Gastrocnemius medialis (tissue), 4 donors: Measurements from ENCODE around the gene SLC22A2. TPM values are rescaled to one million over a fixed set of nuclear protein-coding genes. Genes with fewer than 3 reads are reported as not detected.

Experiments used
- ATAC-seq, 2 donors: fragments of 150-250 bp; one replicate each; pipeline ENCODE4 v1.9.1; 2016
- DNase-seq, 2 donors: peaks; one replicate each; pipeline ENCODE4 v3.0.0-alpha.2; 2019
- H3K27ac ChIP-seq, 4 donors: fragments of 200-600 bp; sonication (generic); 1 replicate in 1 of 4; 2 replicates in 3 of 4; pipeline ENCODE4 v1.5.1; 2016 to 2018; ENCODE audit warnings: mild to moderate bottlenecking in 2 of 4, moderate library complexity in 1 of 4
- H3K27me3 ChIP-seq, 3 donors: fragments of 200-600 bp; sonication (generic) in 2 of 3; 1 replicate in 1 of 3; 2 replicates in 2 of 3; pipeline versions ENCODE4 v1.5.1 to v1.6.0; 2016 to 2019; ENCODE audit warnings: mild to moderate bottlenecking in 1 of 3, moderate library complexity in 1 of 3
- H3K36me3 ChIP-seq, 2 donors: fragments of 200-600 bp; sonication (generic) in 1 of 2; one replicate each; pipeline ENCODE4 v1.5.1; 2017 to 2018
- H3K4me1 ChIP-seq, 2 donors: fragments of 200-600 bp; sonication (generic) in 1 of 2; one replicate each; pipeline ENCODE4 v1.5.1; 2016 to 2017; ENCODE audit warnings: mild to moderate bottlenecking in 2 of 2
- H3K4me3 ChIP-seq, 4 donors: fragments of 200-600 bp; sonication (generic) in 3 of 4; 1 replicate in 1 of 4; 2 replicates in 3 of 4; pipeline ENCODE4 v1.5.1; 2016 to 2019; ENCODE audit warnings: mild to moderate bottlenecking in 2 of 4
- H3K9me3 ChIP-seq, 3 donors: fragments of 200-600 bp; sonication (generic) in 2 of 3; 1 replicate in 1 of 3; 2 replicates in 2 of 3; pipeline ENCODE4 v1.5.1; 2016 to 2019
- CTCF ChIP-seq, 5 experiments: fragments of 450-650 bp in 3 of 5; fragments of 200-600 bp in 2 of 5; sonication (generic) in 2 of 5; IDR thresholded peaks in 4 of 5; conservative IDR thresholded peaks in 1 of 5; 1 replicate in 4 of 5; 2 replicates in 1 of 5; pipeline ENCODE4 v1.5.1; 2016 to 2019; ENCODE audit warnings: antibody characterized with exemption in 5 of 5, mild to moderate bottlenecking in 3 of 5, moderate library complexity in 3 of 5
- POLR2A ChIP-seq, 2 donors: fragments of 450-650 bp; IDR thresholded peaks; one replicate each; pipeline ENCODE4 v1.6.1; 2017; ENCODE audit warnings: antibody characterized with exemption in 2 of 2, mild to moderate bottlenecking in 2 of 2, moderate library complexity in 2 of 2
- in situ Hi-C, 4 donors: fragments of 200-750 bp; cut with MboI; loops; one replicate each; pipeline versions ENCODE4 v1.15.0 to v1.8.0; 2017; ENCODE audit warnings: low sequenced_read_pairs in 4 of 4
- intact Hi-C: fragments of 100-400 bp; cut with DNase I; formaldehyde crosslinking; loops from one replicate; pipeline ENCODE4 v1.15.1; 2023; ENCODE audit warnings: low total_unique reads
- total RNA-seq, 4 donors: library from RNA; depleted of rRNA; stranded (reverse); fragments of >200 nt; gene quantifications; one replicate each; pipeline versions ENCODE4 v1.1.0 to v1.2.3, GENCODE V29; 2016

SLC22A2 gene
- total RNA-seq, 4 donors from 2014 or later, result not detected

- no peaks in the 10 kb centered on the region for H3K36me3 ChIP-seq
- no peak for TF ChIP-seq POLR2A (IDR thresholded peaks at IDR 0.05)
- H3K4me3 ChIP-seq, result no peak overlapping the region
- H3K27me3 ChIP-seq, result peaks cover 0 to 6% (median 0%) of the 10 kb centered on the region in 3 donors
- H3K4me1 ChIP-seq, result no peaks in the 10 kb centered on the region
- intact Hi-C loops (no loop called here), in situ Hi-C loops (no loop called here)
- no peaks in the 10 kb centered on the region for H3K9me3 ChIP-seq
- ATAC-seq (no peak), DNase-seq (no peak)
- H3K27ac ChIP-seq, result no peak overlapping the region
These were observed 41.5 kb downstream of the SLC22A2 start for GRCh38 chr6:160217073-160217472.

DNA sequence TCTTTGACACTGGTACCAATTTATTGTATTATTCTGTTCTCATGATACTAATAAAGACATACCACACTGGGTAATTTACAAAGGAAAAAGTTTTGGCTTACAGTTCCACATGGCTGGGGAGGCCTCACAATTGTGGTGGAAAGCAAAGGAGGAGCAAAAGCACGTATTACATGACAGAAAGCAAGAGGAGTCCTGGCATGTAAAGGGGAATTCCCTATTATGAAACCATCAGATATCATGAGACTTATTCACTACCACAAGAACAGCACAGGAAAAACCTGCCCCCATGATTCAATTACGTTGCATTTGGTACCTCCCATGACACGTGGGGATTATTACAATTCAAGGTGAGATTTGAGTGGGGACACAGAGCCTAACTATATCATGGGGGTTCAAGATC lies 43.4 kb downstream of the SLC22A2 start:
- in situ Hi-C loops, result no loop called here
- no peak for TF ChIP-seq POLR2A (IDR thresholded peaks at IDR 0.05)
- TF ChIP-seq CTCF (IDR thresholded peaks at IDR 0.05 in 4 of 5, conservative IDR thresholded peaks at IDR 0.05 in 1 of 5), result no peak

DNA sequence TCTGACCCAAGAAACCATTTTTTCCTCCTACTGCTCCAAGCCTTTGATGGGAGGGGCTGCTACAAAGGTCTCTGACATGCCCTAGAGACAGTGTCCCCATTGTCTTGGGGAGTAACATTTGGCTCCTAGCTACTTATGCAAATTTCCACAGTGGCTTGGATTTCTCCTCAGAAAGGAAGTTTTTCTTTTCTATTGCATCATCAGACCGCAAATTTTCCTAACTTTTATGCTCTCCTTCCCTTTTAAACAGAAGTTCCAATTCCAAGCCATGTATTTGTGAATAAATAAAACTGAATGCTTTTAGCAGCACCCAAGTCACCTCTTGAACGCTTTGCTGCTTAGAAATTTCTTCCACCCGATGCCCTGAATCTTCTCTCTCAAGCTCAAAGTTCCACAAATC lies 51.0 kb downstream of the SLC22A2 start:
- in situ Hi-C loops, result no loop called here
- no peak for ATAC-seq

More for the DNA sequence above, 43.4 kb downstream of the SLC22A2 start:
- Histone ChIP-seq H3K27me3 (peaks cover 0 to 6% (median 0%) of the 10 kb centered on the region in 3 donors), H3K27ac (no peak overlapping the region), H3K36me3 (no peaks in the 10 kb centered on the region), H3K9me3 (no peaks in the 10 kb centered on the region), H3K4me3 (no peak overlapping the region), H3K4me1 (no peaks in the 10 kb centered on the region)
- no peak for ATAC-seq
- no peak for DNase-seq
- intact Hi-C loops, result no loop called here

GRCh38 chr6:160204710-160205109 lies 53.9 kb downstream of the SLC22A2 start:
- Histone ChIP-seq H3K9me3 (no peaks in the 10 kb centered on the region), H3K27ac (no peak overlapping the region), H3K4me1 (no peaks in the 10 kb centered on the region), H3K4me3 (no peak overlapping the region), H3K36me3 (no peaks in the 10 kb centered on the region), H3K27me3 (no peaks in the 10 kb centered on the region)
- DNase-seq (no peak), ATAC-seq (no peak)
- intact Hi-C loops (no loop called here), in situ Hi-C loops (no loop called here)
- TF ChIP-seq CTCF (IDR thresholded peaks at IDR 0.05 in 4 of 5, conservative IDR thresholded peaks at IDR 0.05 in 1 of 5) (no peak), POLR2A (IDR thresholded peaks at IDR 0.05) (no peak)

More for the DNA sequence above, 51.0 kb downstream of the SLC22A2 start:
- intact Hi-C loops, result no loop called here
- Histone ChIP-seq H3K27ac (no peak overlapping the region), H3K27me3 (no peaks in the 10 kb centered on the region), H3K36me3 (no peaks in the 10 kb centered on the region), H3K4me3 (no peak overlapping the region), H3K9me3 (no peaks in the 10 kb centered on the region), H3K4me1 (no peaks in the 10 kb centered on the region)
- DNase-seq, result no peak
- TF ChIP-seq CTCF (IDR thresholded peaks at IDR 0.05 in 4 of 5, conservative IDR thresholded peaks at IDR 0.05 in 1 of 5) (no peak), POLR2A (IDR thresholded peaks at IDR 0.05) (no peak)

DNA sequence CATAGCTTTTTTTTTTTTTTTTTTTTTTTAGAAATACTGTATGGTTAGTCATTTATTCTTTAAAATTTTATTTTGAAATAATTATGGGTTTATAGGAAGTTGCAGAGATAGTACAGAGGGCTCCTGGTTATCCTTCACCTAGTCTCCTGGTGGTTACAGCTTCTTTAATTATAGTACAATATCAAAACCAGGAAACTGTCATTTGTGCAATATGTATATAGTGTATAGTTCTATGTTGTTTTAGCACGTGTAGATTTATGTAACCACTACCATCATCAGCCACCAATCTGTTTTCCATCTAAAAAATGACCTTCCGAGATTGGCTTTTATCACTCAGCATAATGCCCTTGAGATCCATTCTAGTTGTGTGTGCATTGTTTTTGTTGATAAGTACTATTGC lies 54.7 kb downstream of the SLC22A2 start:
- in situ Hi-C loops, result no loop called here
- no peaks in the 10 kb centered on the region for H3K27me3 ChIP-seq
- intact Hi-C loops, result no loop called here
- no peaks in the 10 kb centered on the region for H3K36me3 ChIP-seq
- no peaks in the 10 kb centered on the region for H3K9me3 ChIP-seq
- no peaks in the 10 kb centered on the region for H3K4me1 ChIP-seq
- H3K27ac ChIP-seq, result no peak overlapping the region
- TF ChIP-seq CTCF (IDR thresholded peaks at IDR 0.05 in 4 of 5, conservative IDR thresholded peaks at IDR 0.05 in 1 of 5) (no peak), POLR2A (IDR thresholded peaks at IDR 0.05) (no peak)
- DNase-seq (no peak), ATAC-seq (no peak)
- H3K4me3 ChIP-seq, result no peak overlapping the region
